A673 (cell line): ENCODE data around the gene CROCC2.

ENCODE experiments used
- CTCF ChIP-seq: fragments of 300-800, 200-600 bp; sonication (generic); conservative IDR thresholded peaks from 2 replicates; pipeline ENCODE4 v1.5.1; 2017; ENCODE audit warnings: low read depth, mild to moderate bottlenecking, antibody characterized with exemption, low read length, moderate library complexity, mixed read lengths
- EZH2 ChIP-seq: fragments of 200-600 bp; sonication (generic); IDR thresholded peaks from 2 replicates; pipeline ENCODE4 v1.6.1; 2017; ENCODE audit warnings: borderline replicate concordance, low read depth, mild to moderate bottlenecking, mixed read lengths, antibody characterized with exemption, low read length; ENCODE audit not compliant: poor library complexity, severe bottlenecking

- TF ChIP-seq CTCF (no peak), EZH2 (no peak)
These were observed 91.9 kb downstream of the CROCC2 start, which contains the start of gene SNED1 for GRCh38 chr2:240997856-240998705.
